Camera-type eye (tissue), 1 donor: ENCODE measurements around the gene SCO2. TPM values are rescaled to one million over a fixed set of nuclear protein-coding genes. Genes with fewer than 3 reads are reported as not detected.

Source experiments
- total RNA-seq: library from RNA; depleted of rRNA; stranded (reverse); fragments of >200 nt; gene quantifications from one replicate; pipeline ENCODE4 v1.2.3, GENCODE V29; 2014

The SCO2 gene, protein sequence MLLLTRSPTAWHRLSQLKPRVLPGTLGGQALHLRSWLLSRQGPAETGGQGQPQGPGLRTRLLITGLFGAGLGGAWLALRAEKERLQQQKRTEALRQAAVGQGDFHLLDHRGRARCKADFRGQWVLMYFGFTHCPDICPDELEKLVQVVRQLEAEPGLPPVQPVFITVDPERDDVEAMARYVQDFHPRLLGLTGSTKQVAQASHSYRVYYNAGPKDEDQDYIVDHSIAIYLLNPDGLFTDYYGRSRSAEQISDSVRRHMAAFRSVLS
- total RNA-seq: not detected

DNA sequence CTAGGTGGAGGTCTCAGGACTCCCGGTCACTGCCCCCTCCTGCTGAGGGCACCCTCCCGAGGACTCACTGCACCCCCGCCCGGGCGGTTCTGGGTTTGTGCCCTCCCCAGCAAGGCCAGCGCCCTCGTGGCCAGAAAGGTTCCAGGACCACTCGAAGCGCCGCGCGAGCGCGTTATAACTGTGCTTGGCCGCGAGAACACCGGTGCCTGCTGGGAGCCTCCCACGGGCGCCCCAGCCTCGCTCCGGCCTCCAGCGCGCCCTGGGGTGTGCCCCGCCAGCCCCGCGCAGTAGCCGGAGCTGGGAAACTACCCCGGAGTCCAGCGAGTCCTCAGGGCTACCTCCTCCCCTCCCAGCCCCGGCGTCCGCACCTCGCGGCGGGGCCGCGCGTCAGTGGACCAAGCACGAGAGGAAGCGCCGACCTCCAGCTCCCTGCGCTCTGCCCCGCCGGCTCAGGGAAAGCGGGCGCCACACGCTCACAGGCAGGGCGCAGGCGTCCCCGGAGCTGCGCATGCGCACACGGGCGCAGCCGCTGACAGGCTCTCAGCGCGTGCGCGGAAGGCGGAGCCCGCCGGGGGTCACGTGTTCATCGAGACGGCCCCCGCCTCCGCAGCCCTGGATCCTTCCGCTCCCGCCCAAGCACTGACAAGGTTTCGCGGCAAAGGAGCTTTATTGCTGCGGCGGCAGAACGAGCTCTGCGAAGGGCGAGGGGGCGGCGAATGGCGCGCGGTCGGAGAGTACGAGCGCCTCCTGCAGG lies at the start of gene SCO2:
Gene SCO2 (minus strand): TSS at position 495 of the 754 bp plus-strand sequence. CDS start 1,187 bp downstream, outside the sequence.

DNA sequence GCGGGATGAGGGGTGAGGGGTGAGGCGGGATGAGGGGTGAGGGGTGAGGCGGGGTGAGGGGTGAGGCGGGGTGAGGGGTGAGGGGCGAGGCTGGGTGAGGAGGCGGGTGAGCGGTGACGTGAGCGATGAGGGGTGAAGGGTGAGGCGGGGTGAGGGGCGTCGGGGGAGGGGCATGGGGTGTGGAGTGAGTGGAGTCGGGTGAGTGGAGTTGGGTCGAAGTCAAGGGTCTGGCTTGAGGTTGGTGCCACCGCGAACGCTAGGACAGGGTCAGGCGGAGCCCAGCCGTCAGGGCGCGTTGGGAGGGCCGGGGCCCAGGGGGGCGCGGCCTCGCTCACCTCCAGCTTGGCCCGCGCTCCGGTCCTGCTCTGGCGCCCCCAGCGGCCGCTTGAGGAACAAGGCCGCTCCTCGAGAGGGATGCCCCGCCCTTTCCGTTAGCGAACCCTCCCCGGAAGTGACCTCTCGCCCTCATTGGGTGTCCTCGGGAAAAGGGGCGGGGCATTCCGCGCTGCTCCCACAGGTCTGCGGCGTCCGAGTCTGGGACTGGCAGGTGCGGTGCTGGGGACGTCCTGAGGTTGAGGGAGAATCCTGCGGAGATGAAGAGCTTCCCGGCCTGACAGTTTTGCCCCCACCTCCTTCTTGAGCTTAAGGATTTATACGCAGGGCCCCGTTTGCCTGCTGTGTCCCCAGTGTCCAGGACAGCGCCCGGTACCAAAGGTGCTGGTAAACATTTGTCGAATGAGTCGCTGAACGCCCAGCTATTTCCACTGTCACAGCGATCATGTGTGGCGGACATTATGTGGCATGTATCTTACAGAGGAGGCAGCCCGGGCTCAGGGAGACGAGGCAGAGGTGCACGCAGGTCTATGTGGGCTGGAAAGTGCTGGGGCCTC lies 37.4 kb upstream of the SCO2 start, which contains the start of gene SYCE3:
Gene SYCE3 (minus strand): TSS at position 397 of the 890 bp plus-strand sequence. CDS start 6,514 bp downstream, outside the sequence.

DNA sequence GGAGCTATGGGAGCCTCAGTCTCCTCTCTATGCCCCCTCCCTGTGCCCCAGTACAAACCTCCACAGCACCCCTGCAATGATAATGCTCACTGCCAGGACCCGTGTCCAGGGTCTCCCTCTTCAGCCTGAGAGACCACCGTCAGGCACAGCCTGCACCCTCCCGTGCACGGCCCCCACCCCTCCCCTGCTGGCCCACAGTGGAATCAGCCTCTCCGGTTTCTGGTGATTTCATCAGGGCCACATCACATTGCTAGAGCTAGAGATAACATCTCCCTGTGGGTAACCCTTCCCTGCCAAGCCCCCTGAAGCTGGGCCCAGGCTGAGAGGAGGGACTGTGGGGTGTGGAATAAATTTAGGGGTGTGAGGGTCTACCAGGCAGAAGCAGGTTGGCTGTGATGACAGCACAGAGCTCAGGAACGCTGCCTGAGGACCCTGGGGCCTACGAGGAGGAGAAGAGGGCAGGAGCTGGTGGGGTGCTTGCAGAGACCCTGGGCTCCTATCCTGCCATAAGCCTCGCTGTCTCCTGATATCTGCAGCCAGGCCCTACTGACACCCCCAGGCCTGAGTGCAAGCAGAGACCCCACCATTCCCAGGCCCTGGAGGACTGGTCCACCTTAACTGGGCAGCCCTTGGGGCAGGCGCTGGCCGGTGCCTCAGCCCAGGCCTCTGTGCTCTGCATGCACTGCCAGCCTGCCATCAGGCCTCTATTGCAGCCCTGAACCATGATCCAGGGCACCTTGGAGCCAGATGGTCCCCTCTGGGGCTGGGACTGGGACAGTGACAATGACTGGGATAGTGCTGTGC lies 20.3 kb upstream of the SCO2 start, which contains the start of gene KLHDC7B:
Gene KLHDC7B (plus strand): TSS at position 378 of the 804 bp plus-strand sequence. CDS start 345 bp downstream, at position 723.

DNA sequence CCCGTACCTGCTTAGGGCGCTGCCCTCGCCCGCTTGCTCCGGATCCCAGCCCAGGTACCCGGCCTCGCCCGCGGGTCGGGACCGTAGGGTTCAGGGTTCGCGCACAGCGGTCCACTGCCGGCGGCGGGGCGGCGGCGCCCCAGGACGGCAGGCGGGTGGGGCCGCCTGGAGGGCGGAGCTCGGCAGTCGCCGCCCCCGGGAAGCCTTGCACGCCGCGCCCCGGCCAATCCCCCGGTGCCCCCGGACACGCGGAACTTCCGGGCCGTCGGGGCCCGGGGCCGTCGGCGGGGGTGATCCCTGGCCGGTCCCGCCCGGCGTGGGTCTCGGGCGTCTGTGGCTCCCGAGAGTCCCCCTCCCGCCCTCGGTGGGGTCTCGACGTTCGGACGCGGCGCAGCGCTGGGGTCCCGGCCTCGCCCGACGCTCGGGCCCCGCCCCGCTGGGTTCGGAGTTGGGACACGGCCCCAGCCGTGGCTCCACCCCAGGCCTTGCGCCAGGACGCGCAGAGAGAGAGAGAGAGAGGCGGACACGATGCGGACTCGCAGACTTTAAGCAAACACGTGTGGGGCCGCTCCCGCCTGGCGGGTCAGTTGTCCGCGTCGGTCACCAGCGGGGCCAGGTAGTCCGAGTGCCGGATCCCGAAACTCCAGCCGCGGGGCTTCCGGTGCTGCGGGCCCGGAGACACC lies 4.6 kb upstream of the SCO2 start, which contains the start of gene TYMP:
Gene TYMP (minus strand): TSS at position 116 of the 683 bp plus-strand sequence. CDS start 303 bp downstream, outside the sequence.

DNA sequence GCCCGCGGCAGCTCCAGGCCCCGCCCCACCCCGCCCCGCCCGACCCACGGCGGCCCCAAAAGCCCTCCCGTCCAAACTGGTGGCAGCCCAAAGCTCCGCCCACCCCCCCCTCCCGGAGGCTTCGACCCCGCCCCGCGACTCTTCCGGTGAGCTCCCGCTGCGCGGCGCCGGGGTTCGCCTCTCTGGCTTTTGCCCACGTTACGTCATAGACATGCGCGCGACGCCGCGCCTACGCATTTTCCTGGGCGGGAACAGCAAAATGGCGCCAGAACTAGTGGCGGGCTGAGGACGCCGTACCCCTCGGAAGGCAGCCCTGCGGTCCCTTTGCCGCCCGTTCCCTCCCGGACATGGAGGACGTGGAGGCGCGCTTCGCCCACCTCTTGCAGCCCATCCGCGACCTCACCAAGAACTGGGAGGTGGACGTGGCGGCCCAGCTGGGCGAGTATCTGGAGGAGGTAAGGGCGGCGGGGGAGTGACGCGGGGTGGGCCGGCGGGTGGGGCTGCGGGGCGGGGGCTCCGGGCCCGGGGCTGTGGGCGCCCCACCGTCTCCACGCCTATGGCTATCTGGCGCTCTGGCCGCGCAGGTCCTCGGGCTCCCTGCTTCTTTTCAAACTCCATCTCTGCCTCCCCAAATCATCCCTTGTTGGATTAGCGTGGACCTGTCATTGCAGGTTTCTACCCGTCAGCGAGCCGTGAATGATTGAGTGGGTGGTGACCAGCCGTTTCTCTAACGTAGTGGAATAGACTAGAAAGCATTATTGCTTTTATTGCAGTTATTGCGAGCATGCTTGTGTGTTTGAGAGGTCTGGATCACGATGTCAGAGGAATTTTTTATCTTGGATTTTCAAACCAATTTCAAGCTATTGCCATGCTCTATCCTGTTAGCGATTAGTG lies 17.2 kb downstream of the SCO2 start, which contains the start of gene NCAPH2:
Gene NCAPH2 (plus strand): TSS at position 234 of the 894 bp plus-strand sequence. CDS start 114 bp downstream, at position 348.

DNA sequence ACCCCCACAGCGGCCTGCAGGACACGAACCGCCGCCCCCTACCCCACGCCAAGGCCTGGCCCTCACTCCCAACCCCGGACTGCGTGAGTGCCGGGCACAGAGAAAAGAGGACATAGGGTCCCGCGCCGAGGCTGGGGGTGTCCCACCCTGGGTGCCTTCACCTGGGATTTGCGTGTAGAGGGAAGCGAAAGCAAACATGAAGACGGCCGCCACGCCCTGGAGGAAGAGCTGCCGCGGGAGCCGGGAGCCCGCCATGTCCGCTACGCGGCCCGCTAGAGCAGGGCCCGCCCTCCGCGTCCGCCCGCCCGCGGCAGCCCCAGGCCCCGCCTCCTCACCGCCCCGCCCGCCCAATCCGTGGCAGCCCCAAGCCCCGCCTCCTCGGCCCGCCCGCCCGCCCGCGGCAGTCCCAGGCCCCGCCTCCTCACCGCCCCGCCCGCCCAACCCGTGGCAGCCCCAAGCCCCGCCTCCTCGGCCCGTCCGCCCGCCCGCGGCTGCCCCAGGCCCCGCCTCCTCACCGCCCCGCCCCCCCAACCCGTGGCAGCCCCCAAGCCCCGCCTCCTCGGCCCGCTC lies 17.9 kb downstream of the SCO2 start, which contains the start of gene LMF2:
Gene LMF2 (minus strand): TSS at position 282 of the 570 bp plus-strand sequence. CDS start 27 bp downstream, at position 255.

DNA sequence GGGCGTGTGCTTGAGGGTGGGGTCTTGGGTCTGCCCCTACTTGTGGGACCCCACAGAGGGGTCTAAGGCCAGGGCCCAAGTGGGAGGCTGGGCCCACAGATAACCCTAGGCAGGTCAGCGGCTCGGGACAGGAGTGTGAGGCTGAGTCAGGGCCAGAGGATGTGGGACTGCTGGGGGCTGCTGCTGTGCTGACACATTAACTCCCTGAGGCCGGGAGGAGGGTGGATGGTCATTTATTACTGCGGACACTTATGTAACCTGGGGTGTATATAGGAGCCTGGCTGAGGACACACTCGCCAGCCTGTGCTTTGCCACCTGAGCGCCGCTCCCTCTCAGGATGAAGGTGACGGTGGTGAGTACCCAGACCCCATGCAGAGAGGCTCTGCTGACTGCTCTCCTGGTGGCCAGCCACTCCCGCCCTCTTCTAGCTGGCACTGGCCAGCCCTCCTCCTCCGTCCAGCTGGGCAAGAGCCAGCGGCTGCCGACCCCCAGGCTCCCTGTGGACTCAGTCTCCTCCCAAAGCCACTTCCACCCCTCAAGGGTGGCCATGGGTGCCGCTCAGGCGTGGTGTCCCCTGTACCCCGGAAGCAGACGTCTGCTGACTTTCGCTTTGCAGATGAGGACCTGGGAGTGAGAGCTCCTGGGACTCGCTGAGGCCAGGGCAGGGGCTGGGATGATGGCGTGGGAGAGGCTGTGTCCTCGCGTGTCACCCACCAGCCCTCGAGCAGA lies 38.7 kb downstream of the SCO2 start, which contains the start of gene MIOX:
Gene MIOX (plus strand): TSS at position 299 of the 729 bp plus-strand sequence. CDS start 39 bp downstream, at position 338.

DNA sequence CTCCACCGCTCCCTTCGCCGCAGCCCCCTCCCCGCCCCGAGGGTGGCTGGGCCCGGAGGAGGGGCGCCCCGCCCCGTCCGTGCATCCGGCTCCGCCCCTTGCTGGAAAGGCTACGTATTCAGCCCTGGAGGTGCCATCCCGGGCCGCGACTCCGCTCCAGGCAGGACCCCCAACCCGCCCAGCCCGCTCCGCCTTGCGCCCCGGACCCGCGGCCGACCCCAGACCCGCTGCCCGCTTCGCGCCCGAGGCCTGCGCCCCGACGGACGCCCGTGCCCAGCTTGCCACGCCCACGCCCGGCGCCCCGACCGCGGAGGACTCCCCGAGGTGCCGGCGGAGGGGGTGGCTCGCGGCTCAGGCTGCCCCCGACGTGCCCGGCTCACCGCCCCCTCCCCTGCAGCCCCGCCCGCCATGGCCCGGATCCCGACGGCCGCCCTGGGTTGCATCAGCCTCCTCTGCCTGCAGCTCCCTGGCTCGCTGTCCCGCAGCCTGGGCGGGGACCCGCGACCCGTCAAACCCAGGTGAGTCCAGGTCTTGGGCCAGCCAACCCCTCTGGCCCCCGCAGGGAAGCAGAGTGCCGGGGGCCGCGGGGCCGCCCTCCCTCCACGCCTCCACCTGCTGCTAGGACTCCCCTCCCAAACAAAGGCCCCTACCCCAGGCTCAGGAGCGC lies 43.8 kb downstream of the SCO2 start, which contains the start of gene ADM2:
Gene ADM2 (plus strand): TSS at position 104 of the 667 bp plus-strand sequence. CDS start 305 bp downstream, at position 409.

DNA sequence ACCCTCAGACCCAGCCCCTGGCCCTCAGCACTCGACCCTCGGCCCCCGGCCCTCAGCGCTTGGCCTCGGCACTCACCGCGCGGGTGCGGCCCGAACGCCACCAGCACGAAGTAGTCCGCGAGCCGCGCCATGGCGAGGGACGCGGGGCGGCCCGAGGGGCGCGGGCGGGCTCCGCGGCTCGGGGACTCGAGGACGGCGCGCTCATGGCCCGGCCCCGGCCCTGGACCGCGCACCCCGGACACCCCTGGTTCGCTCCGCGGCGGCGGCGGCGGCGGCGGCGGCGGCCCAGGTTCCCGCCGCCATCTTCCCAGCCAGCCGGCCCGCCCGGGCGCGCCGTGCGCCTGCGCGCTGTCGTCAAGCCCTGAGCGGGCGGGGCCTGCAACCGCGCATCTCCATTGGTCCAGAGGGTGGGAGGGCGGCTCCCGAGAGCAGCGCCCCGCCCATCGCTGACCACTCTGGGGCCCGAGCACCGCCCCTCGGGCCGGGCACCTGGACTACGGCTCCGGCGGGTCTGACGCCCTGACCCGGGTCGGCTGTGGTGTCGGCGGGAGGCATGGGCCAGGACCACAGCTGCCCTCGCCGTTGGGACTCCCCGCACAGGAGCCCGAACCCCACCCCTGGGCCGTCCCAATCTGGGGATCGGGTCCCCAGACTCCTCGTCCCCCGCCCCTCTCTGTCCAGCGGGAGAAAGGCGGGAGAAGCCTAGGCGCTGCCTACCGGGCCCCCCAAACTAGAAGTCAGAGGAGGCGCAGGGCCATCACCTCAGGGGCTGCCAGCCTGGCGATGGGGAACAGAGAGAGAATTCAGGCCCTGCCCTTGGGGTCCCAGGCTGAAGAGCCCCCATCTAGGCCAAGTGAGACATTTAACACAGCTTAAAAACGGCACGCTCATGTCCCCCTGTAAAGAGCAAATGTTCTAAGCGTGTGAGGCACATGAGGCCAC lies 50.4 kb downstream of the SCO2 start, which contains the start of gene SBF1:
Gene SBF1 (minus strand): TSS at position 326 of the 942 bp plus-strand sequence. CDS start 195 bp downstream, at position 131.

Other genes starting within 250 kb of the SCO2 start
- 169 TPM for gene PLXNB2, start 218.0 kb downstream of the SCO2 start, total RNA-seq
- 16.9 TPM for gene DENND6B, start 198.6 kb downstream of the SCO2 start, total RNA-seq
- 56.1 TPM for gene PPP6R2, start 182.3 kb downstream of the SCO2 start, total RNA-seq
- gene SBF1, start 50.6 kb downstream of the SCO2 start, total RNA-seq: 67.3 TPM
- 1.5 TPM for gene ADM2, start 44.1 kb downstream of the SCO2 start, total RNA-seq
- gene MIOX, start 38.7 kb downstream of the SCO2 start, total RNA-seq: not detected
- gene LMF2, start 17.9 kb downstream of the SCO2 start, total RNA-seq: 39.0 TPM
- 58.1 TPM for gene NCAPH2, start 17.4 kb downstream of the SCO2 start, total RNA-seq
- gene TYMP, start 4.4 kb upstream of the SCO2 start, total RNA-seq: 10.6 TPM
- gene KLHDC7B, start 20.3 kb upstream of the SCO2 start, total RNA-seq: 0.05 TPM
- not detected for gene SYCE3, start 37.3 kb upstream of the SCO2 start, total RNA-seq
- gene CPT1B, start 52.8 kb upstream of the SCO2 start, total RNA-seq: 15.6 TPM
- gene CHKB, start 57.3 kb upstream of the SCO2 start, total RNA-seq: 59.6 TPM
- 22.7 TPM for gene MAPK8IP2, start 75.2 kb upstream of the SCO2 start, total RNA-seq
- 17.3 TPM for gene ARSA, start 102.6 kb upstream of the SCO2 start, total RNA-seq
- gene SHANK3, start 147.2 kb upstream of the SCO2 start, total RNA-seq: 10.6 TPM
- not detected for gene ACR, start 212.6 kb upstream of the SCO2 start, total RNA-seq